ENCODE data around the gene FCER2.

DNA sequence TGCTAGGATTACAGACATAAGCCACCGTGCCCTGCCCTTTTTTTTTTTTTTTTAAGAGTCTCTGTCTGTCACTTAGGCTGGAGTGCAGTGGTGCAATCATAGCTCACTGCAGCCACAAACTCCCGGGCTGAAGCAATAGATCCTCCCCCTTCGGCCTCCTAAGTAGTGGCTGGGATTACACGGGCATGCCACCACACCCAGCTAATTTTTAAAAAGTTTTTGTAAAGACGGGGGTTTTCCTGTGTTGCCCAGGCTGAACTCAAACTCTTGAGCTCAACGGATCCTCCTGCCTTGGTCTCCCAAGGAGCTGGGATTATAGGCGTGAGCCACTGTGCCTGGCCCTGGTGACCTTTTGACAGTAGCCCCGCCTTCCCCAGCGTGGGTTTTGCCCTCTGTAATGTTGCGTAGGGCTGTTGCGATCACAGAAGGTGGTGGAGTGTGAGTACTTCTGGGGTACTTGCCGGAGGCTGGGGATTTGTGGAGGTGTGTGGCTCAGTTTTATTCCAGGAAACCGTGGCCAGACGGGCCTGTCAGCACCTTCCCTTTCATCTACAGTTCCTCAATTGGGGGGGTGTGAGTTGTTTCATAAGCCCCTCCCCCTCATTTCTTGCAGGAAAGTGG, 44.7 kb downstream of the FCER2 start:
- TF ChIP-seq, protein P1, sequence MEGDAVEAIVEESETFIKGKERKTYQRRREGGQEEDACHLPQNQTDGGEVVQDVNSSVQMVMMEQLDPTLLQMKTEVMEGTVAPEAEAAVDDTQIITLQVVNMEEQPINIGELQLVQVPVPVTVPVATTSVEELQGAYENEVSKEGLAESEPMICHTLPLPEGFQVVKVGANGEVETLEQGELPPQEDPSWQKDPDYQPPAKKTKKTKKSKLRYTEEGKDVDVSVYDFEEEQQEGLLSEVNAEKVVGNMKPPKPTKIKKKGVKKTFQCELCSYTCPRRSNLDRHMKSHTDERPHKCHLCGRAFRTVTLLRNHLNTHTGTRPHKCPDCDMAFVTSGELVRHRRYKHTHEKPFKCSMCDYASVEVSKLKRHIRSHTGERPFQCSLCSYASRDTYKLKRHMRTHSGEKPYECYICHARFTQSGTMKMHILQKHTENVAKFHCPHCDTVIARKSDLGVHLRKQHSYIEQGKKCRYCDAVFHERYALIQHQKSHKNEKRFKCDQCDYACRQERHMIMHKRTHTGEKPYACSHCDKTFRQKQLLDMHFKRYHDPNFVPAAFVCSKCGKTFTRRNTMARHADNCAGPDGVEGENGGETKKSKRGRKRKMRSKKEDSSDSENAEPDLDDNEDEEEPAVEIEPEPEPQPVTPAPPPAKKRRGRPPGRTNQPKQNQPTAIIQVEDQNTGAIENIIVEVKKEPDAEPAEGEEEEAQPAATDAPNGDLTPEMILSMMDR (IDR thresholded peaks at IDR 0.05; ENCODE audit: low read depth, low read length, poor library complexity, severe bottlenecking) = no peak
- no peak for TF ChIP-seq EZH2phosphoT487 (IDR thresholded peaks at IDR 0.05; ENCODE audit: borderline replicate concordance, low read length)
